Epithelial cell of prostate (primary cell): ENCODE measurements around the gene SLC25A5.
"Not testable (repeated sequence)": the region's sequence is repeated elsewhere in the genome, so short reads cannot be mapped to it uniquely, and the experiment has no call there.

Experiments
- DNase-seq: peaks from one replicate; pipeline ENCODE4 v3.0.0-alpha.2; 2011; ENCODE audit warnings: low read depth, low spot score
- H3K27ac ChIP-seq: fragments of 450-650 bp; 2 replicates; pipeline ENCODE4 v1.5.1; 2017; ENCODE audit warnings: mild to moderate bottlenecking

Gene SLC25A5

DNA sequence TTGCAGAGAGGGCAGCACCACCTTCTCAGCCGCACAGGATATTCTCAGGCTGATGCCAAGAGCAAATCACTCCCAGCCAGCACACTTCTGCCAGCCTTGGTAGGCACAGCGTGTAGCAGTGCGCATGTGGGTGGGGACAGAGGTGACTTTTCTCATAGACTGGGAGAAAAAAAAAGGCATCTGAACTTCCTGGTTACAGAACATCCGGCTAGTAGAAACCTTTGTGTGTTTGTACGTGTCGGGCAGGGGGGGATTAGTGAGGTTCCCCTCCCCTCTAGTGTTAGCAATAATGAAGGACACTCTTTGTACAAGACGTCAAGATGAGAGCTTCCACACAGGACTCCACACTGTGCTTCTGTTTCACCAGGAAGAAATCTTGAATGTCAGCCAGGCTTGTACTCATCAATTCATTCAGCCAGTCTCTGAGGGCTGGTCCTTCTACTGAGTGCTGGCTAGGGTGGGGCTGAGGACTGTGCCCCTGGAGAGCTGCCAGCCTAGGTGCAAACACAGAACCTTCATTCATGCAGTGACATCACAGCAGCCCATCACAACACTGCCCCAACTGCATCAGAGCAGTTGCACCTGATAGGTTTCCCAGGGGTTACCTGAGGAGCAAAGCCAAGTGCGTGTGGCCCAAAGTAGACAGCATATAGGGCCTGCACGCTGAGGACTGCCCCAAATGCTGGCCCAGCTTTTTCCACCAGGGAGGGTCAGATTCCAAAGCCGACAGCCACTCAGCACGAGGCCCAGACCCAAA is 34.7 kb downstream of the SLC25A5 start:
- peak overlapping the region; percentile 97 for H3K27ac ChIP-seq
- DNase-seq, result peak; percentile 60

DNA sequence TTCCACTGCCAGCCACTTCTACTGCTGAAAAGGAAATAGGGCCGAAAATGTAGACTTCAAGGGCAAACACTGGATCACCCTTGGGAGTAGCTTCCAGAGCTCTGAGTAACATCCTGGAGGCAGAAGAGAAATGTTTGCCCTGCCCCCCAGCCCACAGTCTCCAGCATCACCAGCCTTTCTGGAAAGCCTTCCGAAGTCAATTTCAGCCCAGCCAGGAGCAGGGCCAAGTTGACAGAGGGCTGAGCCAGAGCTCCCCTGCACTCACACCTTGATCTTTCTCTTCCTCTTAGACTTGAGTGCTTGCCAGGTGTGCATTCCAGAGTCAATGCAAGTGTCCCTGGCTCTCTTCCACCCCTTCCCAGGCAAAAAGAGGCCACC is 35.2 kb downstream of the SLC25A5 start:
- peak overlapping the region; percentile 97 for H3K27ac ChIP-seq
- DNase-seq, result no peak

- not testable (repeated sequence) for H3K27ac ChIP-seq, DNase-seq
Measured at GRCh38 chrX:119505145-119505544, 36.9 kb downstream of the SLC25A5 start.

DNA sequence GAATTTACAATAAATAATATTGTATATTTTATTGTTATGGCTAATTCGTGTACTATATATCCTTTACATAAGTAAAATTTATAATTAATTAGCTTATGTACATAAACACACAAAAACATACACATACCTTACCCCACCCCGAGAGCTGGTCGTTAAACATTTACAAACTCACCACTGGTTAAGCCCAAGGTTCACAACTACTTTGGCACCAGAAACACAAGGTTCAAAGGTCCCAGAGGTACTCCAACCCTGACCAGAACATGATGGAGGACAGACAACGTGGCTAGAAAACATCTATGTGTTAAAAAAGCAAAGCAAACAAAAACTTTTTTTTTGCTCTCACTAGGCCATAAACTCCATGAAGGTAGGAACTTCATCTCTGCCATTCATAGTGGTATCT is 37.7 kb downstream of the SLC25A5 start:
- DNase-seq, result no peak

DNA sequence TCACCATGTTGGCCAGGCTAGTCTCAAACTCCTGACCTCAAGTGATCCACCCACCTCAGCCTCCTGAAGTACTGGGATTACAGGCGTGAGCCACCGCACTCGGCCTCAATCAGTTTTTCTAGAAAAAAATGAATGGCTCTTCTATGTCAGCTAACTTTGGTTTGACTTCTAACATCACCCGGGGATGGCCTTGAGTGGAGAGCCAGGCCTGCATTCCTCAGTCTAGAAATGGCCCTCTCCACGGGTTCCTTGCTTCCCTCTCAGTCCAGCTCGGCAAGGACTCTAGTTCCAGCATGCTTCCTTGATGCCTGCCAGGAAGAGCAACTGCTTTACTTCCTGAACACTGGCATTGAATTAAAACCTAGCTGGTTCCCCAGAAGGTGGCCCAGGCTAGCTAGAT is 39.0 kb downstream of the SLC25A5 start:
- peak overlapping the region; percentile 58 for H3K27ac ChIP-seq
- DNase-seq, result no peak

More for the DNA sequence above, 37.7 kb downstream of the SLC25A5 start:
- no peak overlapping the region for H3K27ac ChIP-seq

DNA sequence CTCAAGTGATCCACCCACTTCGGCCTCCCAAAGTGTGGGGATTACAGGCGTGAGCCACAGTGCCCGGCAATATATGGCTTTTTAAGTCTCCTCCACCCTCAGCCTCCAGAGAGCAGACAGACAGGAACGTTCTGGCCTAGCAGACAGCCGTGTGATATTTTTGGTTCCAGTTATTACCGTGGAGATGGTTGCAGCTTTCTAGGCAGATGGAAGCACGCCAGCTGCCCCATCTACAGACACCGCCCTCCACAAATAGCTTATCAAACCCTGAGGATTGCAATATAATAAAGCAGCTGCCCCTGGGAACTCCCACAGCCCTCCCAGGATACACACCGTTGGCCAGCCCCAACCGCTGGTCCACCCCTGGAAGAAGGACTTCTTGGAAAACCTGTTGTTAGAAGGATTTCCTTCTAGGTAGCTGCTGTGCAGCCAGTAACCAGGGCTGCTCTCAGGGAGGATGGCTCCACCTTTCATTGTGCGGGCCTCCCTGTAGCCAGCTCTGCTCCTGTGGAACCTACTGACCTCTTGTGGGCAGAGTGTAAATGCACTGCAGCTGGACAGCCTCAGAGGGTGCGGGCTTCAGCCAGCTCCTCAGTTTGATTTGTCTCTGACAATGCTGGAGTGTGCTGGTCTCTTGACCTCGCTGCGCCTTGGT is 44.0 kb downstream of the SLC25A5 start:
- DNase-seq, result no peak
- no peak overlapping the region for H3K27ac ChIP-seq

DNA sequence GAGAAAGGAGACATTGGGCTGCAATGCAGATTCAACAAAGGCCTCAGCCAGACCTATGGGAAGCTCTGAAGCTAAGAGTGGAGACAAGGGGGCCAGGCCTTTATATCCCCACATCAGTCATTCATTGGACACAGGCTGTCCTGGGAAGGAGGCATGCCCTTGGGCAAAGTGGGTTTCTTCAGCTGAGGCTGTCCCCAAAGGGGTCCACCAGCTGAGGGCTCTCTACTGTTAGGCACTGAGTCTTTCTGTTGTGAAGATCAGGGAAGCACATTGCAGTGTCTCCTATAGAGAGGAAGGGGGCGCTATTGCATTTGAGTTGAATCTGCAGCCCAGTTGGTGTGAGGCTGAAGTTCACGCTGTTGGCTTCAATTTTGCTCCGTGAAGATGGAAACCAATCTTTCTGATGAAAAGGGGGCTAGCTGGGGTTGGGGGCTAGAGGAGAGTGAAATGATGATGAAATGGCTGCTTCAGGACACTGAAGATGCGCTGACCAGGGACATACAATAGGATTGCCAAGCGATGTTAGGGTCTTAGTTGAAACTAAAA is 48.0 kb downstream of the SLC25A5 start:
- no peak overlapping the region for H3K27ac ChIP-seq
- DNase-seq, result no peak

- DNase-seq, result no peak
Measured at GRCh38 chrX:119518371-119518770, 50.1 kb downstream of the SLC25A5 start.

More at GRCh38 chrX:119518371-119518770, 50.1 kb downstream of the SLC25A5 start:
- H3K27ac ChIP-seq, result no peak overlapping the region
